ENCODE measurements around the gene MCTP1.

- TF ChIP-seq OSR1 (CRISPR knock-in tag; IDR thresholded peaks at IDR 0.05) = no peak
- TF ChIP-seq CREB5 (CRISPR knock-in tag; IDR thresholded peaks at IDR 0.05; ENCODE audit: low read depth) = no peak
- TF ChIP-seq CSDC2 (CRISPR knock-in tag; IDR thresholded peaks at IDR 0.05) = no peak
- no peak for TF ChIP-seq PATZ1 (CRISPR knock-in tag; IDR thresholded peaks at IDR 0.05; ENCODE audit: borderline replicate concordance)
- no peak for TF ChIP-seq ISL1 (CRISPR knock-in tag; IDR thresholded peaks at IDR 0.05)
Measured at GRCh38 chr5:95141141-95141540, 143.8 kb downstream of the MCTP1 start.

All from SK-N-SH treated with all-trans-retinoic acid at 6 μM for 48 hours (cell line).